WI38 (cell line): ENCODE measurements around the gene IGLL5.

Source experiments
- H3K4me3 ChIP-seq: 2 replicates; pipeline ENCODE4 v1.5.1; 2011; ENCODE audit warnings: low read depth, mild to moderate bottlenecking, control low read depth, low read length
- CTCF ChIP-seq: IDR thresholded peaks from 2 replicates; pipeline ENCODE4 v1.5.1; 2012; ENCODE audit warnings: low read depth, mild to moderate bottlenecking, control low read depth, low read length

The IGLL5 gene

GRCh38 chr22:22843848-22844247, 43.8 kb upstream of the IGLL5 start:
- H3K4me3 ChIP-seq, result no peak overlapping the region
- no peak for TF ChIP-seq CTCF

DNA sequence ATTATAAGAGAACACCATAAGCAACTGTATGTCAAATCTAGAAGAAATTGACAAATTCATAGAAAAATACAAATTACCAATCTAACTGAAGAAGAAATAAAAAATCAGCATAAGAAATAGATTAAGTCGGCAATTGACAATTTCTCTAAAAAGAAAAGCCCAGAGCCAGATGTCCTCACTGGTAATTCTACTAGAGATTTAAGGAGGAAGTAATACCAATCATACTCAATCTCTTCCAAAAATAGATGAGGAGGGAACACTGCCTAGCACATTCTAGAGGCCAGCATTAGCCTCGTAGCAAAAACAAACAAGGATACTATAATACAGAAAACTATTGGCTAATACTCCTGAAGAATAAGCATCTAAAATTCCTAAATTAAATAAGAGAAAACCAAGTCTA, 40.4 kb upstream of the IGLL5 start:
- no peak for TF ChIP-seq CTCF
- H3K4me3 ChIP-seq, result no peak overlapping the region

GRCh38 chr22:22848364-22848866, 39.2 kb upstream of the IGLL5 start:
- H3K4me3 ChIP-seq, result no peak overlapping the region
- TF ChIP-seq CTCF, result peak; percentile 96

GRCh38 chr22:22849640-22850610, 37.7 kb upstream of the IGLL5 start:
- TF ChIP-seq CTCF, result no peak
- no peak overlapping the region for H3K4me3 ChIP-seq

- TF ChIP-seq CTCF, result no peak
- H3K4me3 ChIP-seq, result no peak overlapping the region
Observed at GRCh38 chr22:22851969-22852368, 35.6 kb upstream of the IGLL5 start.

GRCh38 chr22:22853713-22854112, 33.9 kb upstream of the IGLL5 start:
- TF ChIP-seq CTCF, result no peak
- no peak overlapping the region for H3K4me3 ChIP-seq

- no peak overlapping the region for H3K4me3 ChIP-seq
- TF ChIP-seq CTCF, result no peak
Observed at GRCh38 chr22:22854466-22854865, 33.1 kb upstream of the IGLL5 start.
